Neural crest cell (in vitro differentiated cells): ENCODE measurements around the gene ADAMTS17. TPM values are rescaled to one million over a fixed set of nuclear protein-coding genes. Genes with fewer than 3 reads are reported as not detected.

ENCODE experiments used
- DNase-seq: peaks from one replicate; pipeline ENCODE4 v3.0.0; 2021; ENCODE audit warnings: low read depth, mixed read lengths, low spot score
- H3K27ac Mint-ChIP-seq: one replicate; pipeline ENCODE4 v1.8.0; 2021; ENCODE audit warnings: mild to moderate bottlenecking, mixed read lengths; ENCODE audit not compliant: unreplicated experiment
- H3K27me3 Mint-ChIP-seq: 2 replicates; pipeline ENCODE4 v1.8.0; 2021; ENCODE audit warnings: low read depth, mild to moderate bottlenecking, mixed read lengths
- H3K36me3 Mint-ChIP-seq: 2 replicates; pipeline ENCODE4 v1.8.0; 2021; ENCODE audit warnings: low read depth, mild to moderate bottlenecking, mixed read lengths
- H3K4me1 Mint-ChIP-seq: 2 replicates; pipeline ENCODE4 v1.8.0; 2021; ENCODE audit warnings: mixed read lengths
- H3K4me3 Mint-ChIP-seq: one replicate; pipeline ENCODE4 v1.8.0; 2021; ENCODE audit warnings: mild to moderate bottlenecking, mixed read lengths
- H3K9me3 Mint-ChIP-seq: 2 replicates; pipeline ENCODE4 v1.8.0; 2021; ENCODE audit warnings: mixed read lengths
- total RNA-seq: library from RNA; stranded (reverse); gene quantifications from 2 replicates; pipeline ENCODE4 v1.2.1, GENCODE V29; 2021
- TF ChIP-seq, protein P1 (sequence below): fragments of 200-600 bp; sonication (generic); conservative IDR thresholded peaks from 2 replicates; pipeline ENCODE4 v1.5.0; 2021; ENCODE audit warnings: antibody characterized with exemption, mild to moderate bottlenecking

The ADAMTS17 gene
- total RNA-seq, 1 donor from 2014 or later, result 2.3 TPM

DNA sequence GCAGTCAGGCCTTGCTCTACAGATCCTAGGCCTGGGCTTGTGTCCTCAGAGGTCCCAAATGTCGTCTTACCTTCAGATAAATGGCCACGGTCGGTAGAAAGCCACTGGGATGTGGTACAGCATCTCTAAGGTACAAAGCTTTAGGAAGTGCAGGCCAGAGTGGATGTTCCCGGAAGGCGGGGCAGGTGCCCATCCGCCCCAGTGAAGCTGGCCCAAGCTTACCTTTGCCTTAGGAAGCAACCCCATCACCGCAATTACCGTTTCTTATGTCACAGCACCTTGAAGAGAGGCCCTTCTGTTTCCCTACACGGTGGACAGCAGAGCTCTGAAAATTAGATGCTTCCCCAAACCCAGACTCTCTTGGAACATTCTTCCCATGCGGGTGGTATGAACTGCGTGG, 368.4 kb downstream of the ADAMTS17 start:
- TF ChIP-seq, protein P1, sequence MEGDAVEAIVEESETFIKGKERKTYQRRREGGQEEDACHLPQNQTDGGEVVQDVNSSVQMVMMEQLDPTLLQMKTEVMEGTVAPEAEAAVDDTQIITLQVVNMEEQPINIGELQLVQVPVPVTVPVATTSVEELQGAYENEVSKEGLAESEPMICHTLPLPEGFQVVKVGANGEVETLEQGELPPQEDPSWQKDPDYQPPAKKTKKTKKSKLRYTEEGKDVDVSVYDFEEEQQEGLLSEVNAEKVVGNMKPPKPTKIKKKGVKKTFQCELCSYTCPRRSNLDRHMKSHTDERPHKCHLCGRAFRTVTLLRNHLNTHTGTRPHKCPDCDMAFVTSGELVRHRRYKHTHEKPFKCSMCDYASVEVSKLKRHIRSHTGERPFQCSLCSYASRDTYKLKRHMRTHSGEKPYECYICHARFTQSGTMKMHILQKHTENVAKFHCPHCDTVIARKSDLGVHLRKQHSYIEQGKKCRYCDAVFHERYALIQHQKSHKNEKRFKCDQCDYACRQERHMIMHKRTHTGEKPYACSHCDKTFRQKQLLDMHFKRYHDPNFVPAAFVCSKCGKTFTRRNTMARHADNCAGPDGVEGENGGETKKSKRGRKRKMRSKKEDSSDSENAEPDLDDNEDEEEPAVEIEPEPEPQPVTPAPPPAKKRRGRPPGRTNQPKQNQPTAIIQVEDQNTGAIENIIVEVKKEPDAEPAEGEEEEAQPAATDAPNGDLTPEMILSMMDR, result no peak
- H3K4me3 Mint-ChIP-seq, result no peak overlapping the region
- no peaks in the 10 kb centered on the region for H3K9me3 Mint-ChIP-seq
- H3K4me1 Mint-ChIP-seq, result peaks cover 19% of the 10 kb centered on the region
- H3K36me3 Mint-ChIP-seq, result no peaks in the 10 kb centered on the region
- no peak for DNase-seq
- H3K27me3 Mint-ChIP-seq, result no peaks in the 10 kb centered on the region
- no peak overlapping the region for H3K27ac Mint-ChIP-seq

DNA sequence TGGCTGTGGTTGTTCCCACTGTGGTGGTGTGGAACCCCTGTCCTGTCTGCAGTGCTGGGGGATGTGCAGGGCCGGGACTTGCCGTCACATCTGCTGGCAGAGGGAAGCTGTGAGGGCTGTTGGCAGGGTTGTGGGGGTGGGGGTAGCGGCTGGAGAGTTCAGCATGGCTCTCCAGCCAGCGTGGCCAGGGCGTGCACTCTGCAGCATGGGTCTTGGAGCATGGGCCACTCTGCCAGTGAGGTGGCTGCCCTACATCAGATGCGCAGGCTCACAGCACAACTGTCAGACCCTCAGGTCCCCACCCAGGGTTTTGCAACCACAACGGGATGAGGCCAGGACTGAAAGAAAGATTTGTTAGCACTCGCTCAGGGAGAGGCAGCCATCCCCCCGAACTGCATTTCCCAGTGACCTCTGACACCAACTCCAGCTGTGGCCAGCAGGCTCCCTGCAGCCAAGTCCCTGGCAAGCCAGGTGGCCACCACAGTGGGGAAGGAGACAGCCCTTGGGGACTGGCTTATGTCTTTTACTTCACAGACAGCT, 370.8 kb downstream of the ADAMTS17 start:
- H3K36me3 Mint-ChIP-seq, result no peaks in the 10 kb centered on the region
- H3K4me1 Mint-ChIP-seq, result peaks cover 15% of the 10 kb centered on the region
- H3K9me3 Mint-ChIP-seq, result no peaks in the 10 kb centered on the region
- TF ChIP-seq, protein P1, result no peak
- no peak overlapping the region for H3K27ac Mint-ChIP-seq
- no peak overlapping the region for H3K4me3 Mint-ChIP-seq
- DNase-seq, result no peak
- H3K27me3 Mint-ChIP-seq, result no peaks in the 10 kb centered on the region

DNA sequence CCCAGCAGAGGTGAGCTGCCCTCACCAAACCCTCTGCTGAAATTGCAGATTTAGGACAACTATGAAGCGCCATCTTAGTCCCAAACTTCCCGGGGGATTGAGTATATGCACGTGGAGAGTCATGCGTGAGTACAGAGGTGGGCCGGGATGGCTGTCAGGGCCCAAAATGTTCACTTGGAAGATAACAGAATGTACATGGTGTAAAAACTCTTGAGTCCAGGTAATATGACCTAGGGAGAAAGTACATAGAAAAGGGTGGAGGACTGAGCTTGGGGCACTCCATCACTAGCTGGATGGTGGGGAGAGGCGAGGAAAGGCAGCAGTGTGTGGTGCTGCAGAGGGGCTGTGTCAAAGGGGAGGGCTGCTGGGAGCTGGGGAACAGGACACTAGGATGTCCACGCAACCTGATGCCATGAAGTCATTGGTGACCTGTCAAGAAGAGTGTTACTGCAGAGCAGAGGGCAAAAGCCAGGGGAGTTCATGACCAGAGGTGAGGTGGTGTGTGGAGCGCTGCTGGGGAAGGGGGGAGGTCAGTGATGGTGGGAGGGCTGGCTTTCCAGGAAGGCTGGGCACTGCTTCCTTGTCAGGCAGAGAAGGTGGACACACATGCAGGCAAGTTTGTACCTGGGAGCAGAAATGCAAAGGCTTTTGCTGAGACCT, 372.4 kb downstream of the ADAMTS17 start:
- no peak overlapping the region for H3K4me3 Mint-ChIP-seq
- no peak for DNase-seq
- peak overlapping the region; percentile 39 for H3K27ac Mint-ChIP-seq
- H3K36me3 Mint-ChIP-seq, result no peaks in the 10 kb centered on the region
- no peaks in the 10 kb centered on the region for H3K27me3 Mint-ChIP-seq
- peaks cover 15% of the 10 kb centered on the region for H3K4me1 Mint-ChIP-seq
- no peaks in the 10 kb centered on the region for H3K9me3 Mint-ChIP-seq
- TF ChIP-seq, protein P1, result no peak

DNA sequence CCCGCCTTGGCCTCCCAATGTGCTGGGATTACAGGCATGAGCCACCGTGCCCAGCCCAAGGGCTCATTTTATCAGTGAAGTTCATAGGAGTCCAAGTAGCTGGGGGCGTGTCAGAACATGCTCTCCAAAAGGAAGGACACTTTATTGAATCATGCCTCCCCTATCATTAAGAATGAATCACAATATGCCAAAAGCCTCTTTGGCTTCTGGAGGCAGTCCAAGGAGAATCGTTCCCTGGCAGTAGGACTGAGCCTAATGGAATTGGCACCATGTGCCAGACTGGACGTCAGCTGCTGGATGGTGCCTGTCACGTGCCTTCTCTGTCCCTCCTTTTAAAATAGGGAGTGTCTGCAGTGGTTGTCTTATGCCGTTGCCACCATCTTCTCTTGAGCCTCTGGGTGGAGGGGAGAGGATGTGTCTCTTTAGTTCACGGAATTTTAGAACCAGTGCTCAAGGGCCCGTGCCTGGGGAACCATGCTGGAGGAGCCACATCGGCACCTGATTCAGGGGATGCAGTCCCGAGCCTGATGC, 373.9 kb downstream of the ADAMTS17 start:
- no peaks in the 10 kb centered on the region for H3K27me3 Mint-ChIP-seq
- no peak overlapping the region for H3K27ac Mint-ChIP-seq
- H3K9me3 Mint-ChIP-seq, result peaks cover 2% of the 10 kb centered on the region

DNA sequence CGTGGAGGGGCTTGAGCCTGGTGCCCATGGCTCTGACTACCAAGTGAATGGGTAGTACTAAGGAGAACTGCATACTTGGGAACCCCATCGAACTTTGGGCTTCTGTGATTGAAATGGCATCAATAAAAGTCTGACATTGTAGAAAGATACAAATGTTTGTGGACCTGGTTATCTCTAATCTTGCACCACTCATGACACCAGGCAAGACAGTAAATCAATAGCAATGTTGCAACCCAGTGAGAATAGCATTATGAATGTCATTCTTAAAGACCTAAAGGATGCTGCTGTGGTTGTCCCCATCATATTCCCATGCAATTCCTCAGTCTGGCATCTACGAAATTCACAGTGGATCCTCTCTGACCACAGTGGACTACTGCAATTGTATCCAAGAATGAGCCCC, 375.0 kb downstream of the ADAMTS17 start:
- Mint-ChIP-seq H3K27me3 (no peaks in the 10 kb centered on the region), H3K4me1 (peaks cover 15% of the 10 kb centered on the region), H3K4me3 (no peak overlapping the region), H3K36me3 (no peaks in the 10 kb centered on the region), H3K27ac (no peak overlapping the region), H3K9me3 (peaks cover 5% of the 10 kb centered on the region)
- no peak for DNase-seq
- TF ChIP-seq, protein P1, result no peak

More for the DNA sequence above, 373.9 kb downstream of the ADAMTS17 start:
- Mint-ChIP-seq H3K4me1 (peaks cover 15% of the 10 kb centered on the region), H3K4me3 (no peak overlapping the region), H3K36me3 (no peaks in the 10 kb centered on the region)
- DNase-seq, result no peak
- TF ChIP-seq, protein P1, result no peak
